COLO668 (cell line): ENCODE results near the gene TFAP2D.

ENCODE experiments used
- DNase-seq: peaks from one replicate; lab custom pipeline; 2025; ENCODE audit not compliant: unreplicated experiment; lab: John Stamatoyannopoulos, UW

TFAP2D gene

GRCh38 chr6:50818020-50818419 lies 104.7 kb downstream of the TFAP2D start:
- DNase-seq = no peak

GRCh38 chr6:50818673-50819072 lies 105.3 kb downstream of the TFAP2D start, which contains the start of gene TFAP2B:
TSS of gene TFAP2B (plus strand) at chr6:50818871. CDS start at chr6:50818892, 21 bp downstream.
- DNase-seq = no peak

DNA sequence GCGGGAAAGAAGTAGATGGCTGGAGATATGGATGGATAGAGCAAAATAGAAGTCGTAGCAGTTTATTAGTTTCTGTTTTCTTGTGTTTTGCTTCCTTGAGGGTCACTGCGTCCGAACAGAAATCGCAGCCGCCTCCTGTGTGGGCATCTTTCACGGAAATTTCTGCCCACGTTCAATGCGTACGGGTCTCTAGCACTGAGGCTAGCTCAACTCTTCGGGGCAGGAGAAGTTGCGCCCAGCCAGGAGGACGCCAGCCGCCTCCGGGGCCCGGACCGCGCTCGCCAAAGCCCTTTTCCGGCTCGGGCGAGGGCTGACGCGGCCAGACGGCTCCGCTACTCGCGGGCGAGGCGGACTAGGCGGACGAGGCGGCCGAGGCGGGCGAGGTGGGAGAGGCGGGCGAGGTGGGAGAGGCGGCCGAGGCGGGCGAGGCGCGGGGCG lies 106.2 kb downstream of the TFAP2D start:
- peak; percentile 65 for DNase-seq

GRCh38 chr6:50819904-50820868 lies 106.9 kb downstream of the TFAP2D start:
- peak; percentile 11 for DNase-seq

- DNase-seq = no peak
Measured at GRCh38 chr6:50820869-50821264, 107.5 kb downstream of the TFAP2D start.

- no peak for DNase-seq
Measured at GRCh38 chr6:50821441-50822077, 108.2 kb downstream of the TFAP2D start.

DNA sequence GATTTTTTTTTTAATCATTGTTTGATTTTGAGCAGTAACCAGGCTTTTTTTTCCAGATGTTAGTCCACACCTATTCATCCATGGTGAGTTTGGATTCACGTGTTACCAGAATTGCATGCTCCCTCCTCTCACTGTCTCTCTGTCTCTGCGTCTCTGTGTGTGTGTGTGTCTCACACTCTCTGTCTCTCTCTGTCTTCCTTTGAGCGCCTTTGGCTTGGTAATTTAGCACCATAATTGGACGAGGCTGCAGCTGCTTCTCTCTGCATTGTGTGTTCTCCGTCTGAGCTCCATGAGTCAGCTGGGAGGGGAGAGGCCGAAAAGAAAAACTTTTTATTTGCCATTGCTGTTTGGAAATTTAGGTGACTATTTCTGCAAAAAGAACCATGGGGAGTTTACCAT lies 108.8 kb downstream of the TFAP2D start:
- peak; percentile 5 for DNase-seq
